HL-60 (cell line): ENCODE measurements around the gene FLAD1.

Experiments
- DNase-seq, 2 experiments: peaks; one replicate each; pipeline ENCODE4 v3.0.0-alpha.2; 2010 to 2020; ENCODE audit warnings: low read depth in 1 of 2, low spot score in 1 of 2
- H3K27ac ChIP-seq: fragments of 250-450 bp; sonication (Bioruptor Pico); replicated peaks from 2 replicates; pipeline ENCODE4 v1.5.1; 2020; ENCODE audit warnings: mild to moderate bottlenecking, moderate library complexity
- H3K27me3 ChIP-seq: fragments of 250-450 bp; sonication (Bioruptor Pico); 2 replicates; pipeline ENCODE4 v1.5.1; 2021; ENCODE audit warnings: mild to moderate bottlenecking, moderate library complexity; ENCODE audit not compliant: insufficient read depth, poor library complexity, severe bottlenecking
- H3K4me3 ChIP-seq: replicated peaks from 2 replicates; pipeline ENCODE4 v1.5.1; 2011; ENCODE audit warnings: mild to moderate bottlenecking, control low read depth, low read length; ENCODE audit not compliant: insufficient read depth
- CTCF ChIP-seq: IDR thresholded peaks from one replicate; pipeline ENCODE4 v1.5.1; 2011; ENCODE audit warnings: low read length, control low read depth, inconsistent platforms; ENCODE audit not compliant: insufficient read depth
- GABPA ChIP-seq: IDR thresholded peaks from 2 replicates; pipeline ENCODE4 v1.6.1; 2012; ENCODE audit warnings: low read depth
- POLR2AphosphoS5 ChIP-seq: IDR thresholded peaks from 2 replicates; pipeline ENCODE4 v1.6.1; 2012; ENCODE audit warnings: low read depth
- REST ChIP-seq: IDR thresholded peaks from 2 replicates; pipeline ENCODE4 v1.6.1; 2012; ENCODE audit warnings: low read depth; ENCODE audit not compliant: insufficient replicate concordance
- SPI1 ChIP-seq: IDR thresholded peaks from 2 replicates; pipeline ENCODE4 v1.6.1; 2012; ENCODE audit warnings: low read depth, mild to moderate bottlenecking, borderline replicate concordance

FLAD1 gene

GRCh38 chr1:155030899-155031298, 47.8 kb downstream of the FLAD1 start:
- Histone ChIP-seq H3K4me3 (no peak overlapping the region), H3K27ac (no peak overlapping the region), H3K27me3 (no peaks in the 10 kb centered on the region)
- DNase-seq: no peak
- TF ChIP-seq GABPA (no peak), CTCF (no peak), SPI1 (no peak), REST (no peak), POLR2AphosphoS5 (no peak)

- Histone ChIP-seq H3K27ac (no peak overlapping the region), H3K27me3 (no peaks in the 10 kb centered on the region), H3K4me3 (no peak overlapping the region)
- no peak for DNase-seq
- TF ChIP-seq GABPA (no peak), REST (no peak), SPI1 (no peak), POLR2AphosphoS5 (no peak), CTCF (no peak)
Observed at GRCh38 chr1:155032886-155033285, 49.7 kb downstream of the FLAD1 start.

DNA sequence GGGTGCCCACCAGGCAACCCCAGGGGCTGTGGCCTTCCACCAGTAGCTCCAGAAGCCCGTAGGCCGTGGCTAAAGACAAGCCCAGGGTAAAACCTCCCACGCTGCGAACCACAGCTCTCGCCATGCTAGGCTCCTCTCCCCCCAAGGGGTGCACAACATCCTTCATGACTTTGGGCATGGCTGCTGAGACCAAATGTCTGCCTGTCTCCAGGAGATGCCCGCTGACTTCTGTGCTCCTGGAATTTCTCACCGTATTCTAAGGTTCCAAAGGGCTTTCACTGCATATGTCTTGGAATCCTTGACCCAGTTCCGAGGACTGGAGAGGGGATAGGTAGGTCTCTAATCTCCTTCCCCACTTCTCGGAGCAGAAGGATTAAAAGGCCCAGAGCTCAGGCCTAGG, 50.4 kb downstream of the FLAD1 start, which contains the start of the genes DCST1 and DCST2:
TSS of gene DCST1 (plus strand) at position 301 of the 400 bp plus-strand sequence. CDS start 213 bp downstream, outside the sequence.
TSS of gene DCST2 (minus strand) at position 258 of the 400 bp plus-strand sequence. CDS start at position 178, 80 bp downstream.
- no peak for DNase-seq
- TF ChIP-seq SPI1: no peak
- no peak for TF ChIP-seq CTCF
- TF ChIP-seq POLR2AphosphoS5: no peak
- no peak for TF ChIP-seq REST
- no peak for TF ChIP-seq GABPA
- no peaks in the 10 kb centered on the region for H3K27me3 ChIP-seq
- no peak within 1 kb of the TSS for H3K27ac ChIP-seq
- no peak within 1 kb of the TSS for H3K4me3 ChIP-seq
